ENCODE results near the gene CTNNBIP1. TPM values are rescaled to one million over a fixed set of nuclear protein-coding genes. Genes with fewer than 3 reads are reported as not detected.

CTNNBIP1 gene
- total and polyA plus RNA-seq, 2 donors (not counting 3 experiments of a cell fraction or from before 2014, with no cell fraction given): 26.6 to 31.7 TPM

GRCh38 chr1:9865724-9866123 is 44.3 kb downstream of the CTNNBIP1 start:
- intact Hi-C loops (cut with micrococcal nuclease): loop anchor here (2.0 kb wide), 1 partner anchor 41 kb away; no protein-coding TSS in a partner anchor
- POLR2A ChIA-PET: interaction anchor here (0.6 kb wide), 1 partner anchor 90 kb away, joined by 3 read pairs; no protein-coding TSS in a partner anchor

GRCh38 chr1:9863371-9863770 is 46.7 kb downstream of the CTNNBIP1 start:
- Histone ChIP-seq H4K20me1 (replicated peaks; ENCODE audit: control insufficient read depth, extremely low read depth, insufficient read depth, low read length) (no peaks in the 10 kb centered on the region), H3K4me3 (replicated peaks in 1 of 3; ENCODE audit: insufficient read depth in 1 of 3, low read depth in 1 of 3, low read length in 3 of 3) (no peak overlapping the region), H3K27ac (ENCODE audit: insufficient read depth, low read depth, low read length) (no peak overlapping the region), H3K9me1 (replicated peaks; ENCODE audit: control insufficient read depth, extremely low read depth, insufficient read depth, low read length) (no peaks in the 10 kb centered on the region), H3K4me1 (ENCODE audit: control insufficient read depth, extremely low read depth, insufficient read depth, low read length) (peaks cover 15% of the 10 kb centered on the region), H3K4me2 (ENCODE audit: insufficient read depth, low read length) (no peak overlapping the region), H3K27me3 (ENCODE audit: control insufficient read depth in 2 of 2, insufficient read depth in 2 of 2, low read length in 2 of 2) (no peaks in the 10 kb centered on the region), H3K9ac (replicated peaks; ENCODE audit: extremely low read depth, insufficient read depth, low read length) (no peak overlapping the region), H2AFZ (ENCODE audit: low read depth, low read length) (no peak overlapping the region), H3K79me2 (ENCODE audit: control insufficient read depth, insufficient read depth, low read length) (no peaks in the 10 kb centered on the region), H3K36me3 (ENCODE audit: control insufficient read depth in 2 of 2, extremely low read depth in 1 of 2, insufficient read depth in 2 of 2, low read length in 2 of 2) (no peaks in the 10 kb centered on the region), H3K9me3 (replicated peaks; ENCODE audit: control insufficient read depth, insufficient read depth, low read length) (no peaks in the 10 kb centered on the region)
- TF ChIP-seq GATA2 (IDR thresholded peaks at IDR 0.05; ENCODE audit: insufficient read depth, insufficient read length, low read depth, low read length): no peak
- no peak for TF ChIP-seq EZH2 (IDR thresholded peaks at IDR 0.05; ENCODE audit: borderline replicate concordance, low read depth, low read length, severe bottlenecking)
- TF ChIP-seq POLR2A (IDR thresholded peaks at IDR 0.05; ENCODE audit: low read depth, low read length): no peak
- no peak for TF ChIP-seq MAX (IDR thresholded peaks at IDR 0.05; ENCODE audit: insufficient read depth, insufficient read length)
- TF ChIP-seq MYC (IDR thresholded peaks at IDR 0.05; ENCODE audit: low read depth, low read length): no peak
- no peak for TF ChIP-seq POLR2AphosphoS5 (IDR thresholded peaks at IDR 0.05; ENCODE audit: insufficient read depth, low read depth, low read length)
- no peak for TF ChIP-seq CTCF (IDR thresholded peaks at IDR 0.05; ENCODE audit: extremely low read depth in 1 of 2, insufficient read depth in 1 of 2, low read depth in 1 of 2, low read length in 2 of 2)
- no peak for TF ChIP-seq JUN (IDR thresholded peaks at IDR 0.05; ENCODE audit: borderline replicate concordance, insufficient read depth, insufficient read length, low read depth)
- no peak for TF ChIP-seq FOS (IDR thresholded peaks at IDR 0.05; ENCODE audit: borderline replicate concordance, insufficient read depth, low read length)
- intact Hi-C loops (cut with micrococcal nuclease): no loop called here
- DNase-seq (ENCODE audit: low read depth, low spot score): no peak
- BruUV-seq (replicated peaks): no TSS peak
- dilution Hi-C loops (cut with MboI; ENCODE audit: extremely low pct_ligation_motif_present, low sequenced_read_pairs): no loop called here
- ChIA-PET CTCF (interaction anchor here (3.9 to 6.9 kb wide), 2 partner anchors 78 to 236 kb away, joined by 14 to 82 read pairs; no protein-coding TSS in a partner anchor), POLR2A (no interaction called here)
- no peak for FAIRE-seq

More at GRCh38 chr1:9865724-9866123, 44.3 kb downstream of the CTNNBIP1 start:
- BruUV-seq (replicated peaks): no TSS peak
- FAIRE-seq (peak; percentile 94), DNase-seq (ENCODE audit: low read depth, low spot score) (peak; percentile 51)
- no peak for TF ChIP-seq JUN (IDR thresholded peaks at IDR 0.05; ENCODE audit: borderline replicate concordance, insufficient read depth, insufficient read length, low read depth)
- CTCF ChIA-PET: interaction anchor here (0.8 to 6.9 kb wide), 15 partner anchors 9 to 250 kb away, joined by 3 to 82 read pairs (median 4); no protein-coding TSS in a partner anchor
- Histone ChIP-seq H3K4me3 (replicated peaks in 1 of 3; ENCODE audit: insufficient read depth in 1 of 3, low read depth in 1 of 3, low read length in 3 of 3) (peak overlapping the region in 1 of 3 experiments; percentile 10), H3K4me2 (ENCODE audit: insufficient read depth, low read length) (peak overlapping the region; percentile 63), H3K9ac (replicated peaks; ENCODE audit: extremely low read depth, insufficient read depth, low read length) (peak overlapping the region; percentile 7), H3K9me1 (replicated peaks; ENCODE audit: control insufficient read depth, extremely low read depth, insufficient read depth, low read length) (no peaks in the 10 kb centered on the region), H2AFZ (ENCODE audit: low read depth, low read length) (peak overlapping the region; percentile 27), H3K27ac (ENCODE audit: insufficient read depth, low read depth, low read length) (peak overlapping the region; percentile 49), H3K36me3 (ENCODE audit: control insufficient read depth in 2 of 2, extremely low read depth in 1 of 2, insufficient read depth in 2 of 2, low read length in 2 of 2) (peaks cover 0 to 5% of the 10 kb centered on the region in 2 experiments), H3K79me2 (ENCODE audit: control insufficient read depth, insufficient read depth, low read length) (no peaks in the 10 kb centered on the region), H3K27me3 (ENCODE audit: control insufficient read depth in 2 of 2, insufficient read depth in 2 of 2, low read length in 2 of 2) (no peaks in the 10 kb centered on the region), H3K9me3 (replicated peaks; ENCODE audit: control insufficient read depth, insufficient read depth, low read length) (no peaks in the 10 kb centered on the region), H3K4me1 (ENCODE audit: control insufficient read depth, extremely low read depth, insufficient read depth, low read length) (peaks cover 15% of the 10 kb centered on the region), H4K20me1 (replicated peaks; ENCODE audit: control insufficient read depth, extremely low read depth, insufficient read depth, low read length) (no peaks in the 10 kb centered on the region)
- dilution Hi-C loops (cut with MboI; ENCODE audit: extremely low pct_ligation_motif_present, low sequenced_read_pairs): no loop called here
